Stimulated activated CD4-positive, alpha-beta T cell treated with anti-CD3 and anti-CD28 coated beads, TNF-alpha, amount 100 ng/mL, for 4 hours (primary cell): ENCODE measurements around the gene OVCA2.

Source experiments
- DNase-seq, 3 experiments: peaks; one replicate each; pipeline ENCODE4 v3.0.0-alpha.2; 2020; ENCODE audit warnings: low read depth in 3 of 3

The OVCA2 gene

DNA sequence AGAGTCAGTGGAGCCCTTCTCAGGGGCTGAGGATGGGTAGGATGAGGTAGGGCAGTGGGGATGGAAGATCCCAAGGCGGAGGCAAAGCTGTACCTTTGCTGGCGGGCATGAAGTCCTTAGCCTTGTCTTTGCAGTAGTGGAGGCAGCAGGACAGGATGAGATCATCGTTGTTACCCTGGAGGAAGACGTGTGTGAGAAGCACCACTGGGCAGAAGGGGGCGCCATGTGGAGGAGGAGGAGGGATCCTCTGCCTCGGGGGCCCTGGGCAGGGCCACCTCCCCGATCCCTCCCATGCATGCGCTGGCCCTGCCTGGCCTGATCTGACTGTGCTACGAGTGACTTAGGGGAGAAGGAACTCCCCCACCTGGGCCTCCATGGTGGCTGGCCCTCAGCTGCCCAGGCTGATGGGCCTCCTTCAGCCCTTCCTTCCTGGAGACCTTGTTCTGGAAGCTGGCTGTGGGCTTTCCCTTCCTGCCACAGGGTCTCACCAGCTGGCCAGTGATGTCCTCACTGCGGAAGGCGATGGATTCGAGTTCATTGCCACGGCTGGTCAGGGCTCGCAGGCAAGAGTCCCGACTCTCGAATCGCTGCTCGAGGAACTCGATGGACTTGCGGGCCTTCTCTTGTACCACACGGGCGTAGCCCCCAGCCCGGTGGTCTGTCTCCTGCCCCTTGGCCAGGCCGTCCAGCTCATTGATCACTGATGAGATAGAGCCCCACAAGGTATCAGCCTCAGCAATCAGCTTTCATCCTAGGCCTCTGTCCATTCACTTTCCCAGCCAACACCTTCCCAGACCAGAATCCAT lies 23.4 kb downstream of the OVCA2 start:
- DNase-seq: peak in 1 of 3 experiments; percentile 39

DNA sequence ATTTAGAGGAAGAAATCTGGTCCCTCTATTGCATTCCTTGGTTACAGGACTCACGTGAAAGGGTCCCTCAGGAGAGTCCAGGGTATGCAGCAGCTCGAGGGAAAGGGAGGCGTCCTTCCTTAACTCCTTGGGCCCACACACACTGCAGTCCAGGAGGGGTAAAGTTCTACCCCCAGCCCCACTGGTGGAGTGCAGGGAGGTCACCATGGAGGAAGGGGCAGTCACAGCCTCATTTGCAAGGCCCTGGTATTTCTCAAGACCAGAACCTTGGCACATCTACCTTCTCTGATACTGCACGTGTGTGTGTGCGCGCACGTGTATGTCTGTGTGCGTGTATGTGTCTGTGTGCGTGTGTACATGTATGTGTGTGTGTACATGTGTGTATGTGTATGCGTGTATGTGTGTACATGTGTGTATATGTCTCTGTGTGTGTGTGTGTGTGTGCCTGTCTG lies 24.2 kb downstream of the OVCA2 start:
- no peak for DNase-seq

DNA sequence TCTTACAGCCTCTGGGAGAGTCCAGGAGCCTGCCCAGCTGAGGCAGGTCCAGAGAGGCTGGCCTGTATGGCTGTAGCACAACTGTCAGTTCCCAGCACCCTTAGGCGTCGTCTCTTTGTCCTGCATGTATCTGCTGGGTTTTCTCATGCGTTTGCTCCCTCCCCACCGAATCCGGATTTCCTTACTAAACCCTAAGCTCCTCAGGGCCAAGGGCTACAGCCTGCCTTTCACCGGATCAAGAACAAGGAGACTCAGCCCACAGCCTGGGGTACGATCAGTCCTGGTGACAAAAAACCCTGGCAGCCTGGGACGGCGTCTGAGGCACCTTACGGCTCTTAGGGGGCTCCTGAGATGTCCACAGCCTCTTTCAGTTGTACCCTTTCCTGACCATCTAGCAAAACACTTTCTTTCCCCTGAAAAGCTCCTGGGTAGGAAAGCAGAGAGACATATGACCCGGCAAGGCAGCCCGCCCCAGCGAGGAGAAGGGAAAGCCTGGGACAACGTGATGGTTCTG lies 25.3 kb downstream of the OVCA2 start:
- no peak for DNase-seq

DNA sequence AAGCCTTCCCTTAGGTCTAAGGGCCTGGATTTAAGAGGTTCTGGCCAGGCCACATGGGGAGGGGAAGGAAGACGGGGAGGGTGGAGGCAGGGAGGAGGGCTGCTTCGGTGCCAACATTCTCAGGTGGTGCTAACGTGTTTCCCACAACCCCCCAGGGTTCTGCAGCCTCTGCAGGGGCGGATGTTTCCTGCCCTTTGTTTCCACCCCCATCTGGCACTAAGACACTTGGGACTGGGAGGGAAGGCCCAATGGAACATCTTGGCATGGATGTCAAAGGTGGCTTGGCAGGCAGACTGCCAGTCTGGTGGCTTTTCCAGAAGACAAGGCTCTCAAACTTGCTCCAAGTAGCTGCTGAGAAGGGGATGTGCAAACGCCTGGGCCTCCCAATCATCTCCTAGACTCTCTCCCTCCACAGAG lies 25.8 kb downstream of the OVCA2 start:
- DNase-seq: no peak

DNA sequence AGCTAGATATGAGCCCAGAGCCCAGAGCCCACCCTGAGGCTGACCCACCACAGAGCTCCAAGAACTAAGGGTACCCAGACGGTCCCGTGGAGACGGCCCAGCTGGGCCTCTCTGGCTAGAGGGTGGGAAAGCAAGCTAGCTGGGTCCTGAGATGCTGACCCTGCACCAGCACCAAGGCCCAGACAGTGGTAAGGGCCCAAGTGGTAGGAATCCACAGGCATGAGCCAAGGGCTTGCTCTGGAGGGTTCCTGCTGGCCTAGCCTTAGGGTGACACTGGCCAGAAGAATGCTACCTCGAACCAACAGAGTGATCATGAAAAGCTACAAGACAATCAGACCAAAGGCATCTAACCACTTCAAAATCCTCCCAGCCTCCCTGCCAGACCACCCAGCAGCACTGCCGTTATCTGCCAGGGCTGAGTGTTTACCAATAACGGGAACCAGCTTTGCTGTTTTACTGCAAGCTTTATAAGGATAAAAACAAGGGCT lies 26.3 kb downstream of the OVCA2 start:
- no peak for DNase-seq

DNA sequence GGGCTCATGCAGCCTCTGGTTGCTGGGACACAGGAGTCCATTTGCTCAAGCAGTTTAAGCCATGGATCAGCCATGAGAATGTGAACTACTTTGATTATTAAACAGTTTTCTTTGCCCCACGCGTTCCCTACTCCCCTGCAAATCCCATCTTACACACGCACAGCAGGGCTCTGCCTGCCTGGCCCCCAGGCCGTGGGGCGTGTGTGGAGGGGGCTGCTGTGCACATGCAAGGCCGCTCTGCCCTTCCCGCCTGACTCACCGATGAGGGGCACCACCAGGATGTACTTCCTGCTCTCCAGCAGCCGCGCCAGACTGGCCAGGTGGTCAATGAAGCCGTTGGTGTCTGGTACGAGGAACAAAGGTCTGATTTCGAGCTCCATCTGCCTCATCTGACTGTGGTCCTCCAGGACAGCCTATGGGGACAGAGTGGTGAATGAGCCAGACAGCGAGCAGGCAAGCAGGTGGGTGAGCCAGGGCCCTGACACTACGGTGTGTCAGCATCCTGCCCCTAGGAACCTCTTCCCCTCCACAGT lies 26.8 kb downstream of the OVCA2 start:
- DNase-seq: no peak

DNA sequence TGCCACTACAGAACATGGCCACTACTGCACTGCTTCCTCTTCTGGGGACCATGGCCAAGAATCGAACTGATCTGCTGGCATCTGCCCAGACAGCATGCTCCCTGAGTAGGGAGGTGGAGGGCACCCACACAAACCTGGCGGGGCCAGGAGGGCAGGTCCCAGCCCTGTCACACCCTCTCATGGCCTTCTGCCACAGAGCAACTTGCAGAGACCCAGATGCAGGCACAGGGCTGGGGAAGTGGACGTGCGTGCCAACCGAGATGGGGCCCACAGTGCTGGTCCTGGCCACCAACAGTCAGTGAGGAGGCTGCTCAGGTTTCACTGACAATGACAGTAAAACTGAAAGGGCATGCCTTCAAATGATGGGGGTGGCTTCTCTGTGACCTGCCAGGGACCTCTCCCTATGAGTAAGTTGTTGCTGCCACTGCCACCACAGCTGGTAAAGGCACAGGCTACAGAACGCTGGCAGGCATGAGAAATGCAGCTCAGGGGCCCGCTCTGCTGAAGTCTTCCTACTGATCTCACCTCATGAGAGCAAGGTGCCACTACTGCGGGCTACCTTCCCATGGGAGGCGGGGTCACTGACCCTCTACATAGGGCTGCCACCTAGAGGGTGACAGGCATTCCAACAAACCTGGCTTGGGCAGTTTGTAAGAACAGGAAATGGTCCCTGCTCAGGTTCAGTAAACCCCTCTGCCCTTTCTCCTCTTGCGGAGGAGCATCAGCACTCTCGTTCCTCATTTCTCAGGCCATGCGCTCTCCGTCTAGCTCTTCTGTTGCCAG lies 28.6 kb downstream of the OVCA2 start:
- DNase-seq: no peak

DNA sequence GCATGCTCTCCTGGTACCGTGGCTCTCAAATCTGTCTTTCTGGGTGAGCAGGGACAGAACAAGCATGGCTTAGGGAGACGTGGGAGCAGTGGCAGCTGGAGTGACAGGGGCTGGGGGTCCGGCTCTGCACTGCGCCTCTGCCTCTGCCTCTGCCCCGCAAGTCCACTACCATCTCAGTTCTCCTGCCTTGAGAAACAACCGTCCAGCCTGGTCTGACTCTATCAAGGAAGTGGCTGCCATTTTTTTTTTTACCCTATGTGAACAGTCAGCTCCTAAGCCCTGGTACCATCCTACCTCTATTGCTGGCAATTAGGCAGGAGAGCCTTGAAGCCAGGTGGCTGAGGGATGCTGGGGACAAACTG lies 29.2 kb downstream of the OVCA2 start:
- DNase-seq: no peak

DNA sequence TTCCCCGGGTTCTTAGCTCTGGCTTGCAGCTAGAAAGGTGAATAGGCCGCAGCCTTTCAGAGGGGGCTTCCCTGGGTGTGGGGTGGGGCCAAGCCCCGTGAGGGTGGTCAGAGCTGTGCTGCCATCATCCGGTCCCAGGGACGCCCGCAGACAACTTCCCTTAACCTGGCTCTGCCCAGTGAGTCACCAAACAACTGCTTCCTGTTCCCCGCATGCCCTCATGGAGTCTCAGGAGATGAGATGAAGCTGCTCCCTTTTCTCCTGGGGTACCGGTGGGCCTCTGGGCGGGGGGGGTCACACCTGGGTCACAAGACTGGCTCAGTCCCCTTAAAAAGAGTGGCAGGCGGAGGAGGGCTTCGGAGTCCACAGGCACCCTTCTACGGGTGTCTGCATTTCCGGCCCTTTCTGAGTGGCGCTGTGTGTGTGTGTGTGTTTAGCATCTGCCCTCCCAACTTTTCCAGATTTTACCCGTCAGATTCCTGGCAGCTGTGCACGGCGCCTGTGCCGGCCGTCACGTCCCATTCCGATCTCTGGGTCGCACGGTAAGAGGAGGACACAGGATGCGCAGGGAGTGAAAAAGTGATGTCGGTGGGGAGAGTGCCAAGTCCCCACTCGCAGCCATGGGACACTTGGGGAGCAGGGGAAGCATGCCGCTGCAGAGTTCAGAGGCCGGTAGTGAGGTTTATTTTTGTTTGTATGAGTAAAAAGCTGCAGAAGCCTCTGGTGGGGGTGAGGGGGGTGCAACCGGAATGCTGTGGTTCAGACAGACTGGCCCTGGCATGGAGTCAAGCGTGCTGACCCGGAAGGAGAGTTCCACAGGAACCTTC lies 29.8 kb downstream of the OVCA2 start:
- no peak for DNase-seq

DNA sequence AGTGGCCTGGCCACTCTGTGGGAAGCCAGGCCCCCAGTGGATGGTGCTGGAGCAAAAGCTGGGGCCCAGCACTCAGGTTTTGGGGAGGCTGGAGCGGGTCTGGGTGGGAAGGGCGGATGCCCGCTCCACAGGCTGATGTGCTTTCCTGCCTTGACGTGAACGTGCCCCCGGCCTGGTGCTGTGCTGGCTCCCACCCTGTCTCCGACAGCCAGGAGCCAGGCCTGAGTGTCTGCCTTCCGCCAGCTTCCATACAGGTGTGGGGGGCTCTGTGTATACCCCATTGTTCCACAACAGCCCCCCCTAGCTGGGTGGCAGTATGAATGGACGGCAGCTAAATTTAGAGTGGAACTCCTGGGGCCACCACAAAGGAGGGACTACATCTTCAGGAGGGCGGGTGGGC lies 33.1 kb downstream of the OVCA2 start:
- no peak for DNase-seq

DNA sequence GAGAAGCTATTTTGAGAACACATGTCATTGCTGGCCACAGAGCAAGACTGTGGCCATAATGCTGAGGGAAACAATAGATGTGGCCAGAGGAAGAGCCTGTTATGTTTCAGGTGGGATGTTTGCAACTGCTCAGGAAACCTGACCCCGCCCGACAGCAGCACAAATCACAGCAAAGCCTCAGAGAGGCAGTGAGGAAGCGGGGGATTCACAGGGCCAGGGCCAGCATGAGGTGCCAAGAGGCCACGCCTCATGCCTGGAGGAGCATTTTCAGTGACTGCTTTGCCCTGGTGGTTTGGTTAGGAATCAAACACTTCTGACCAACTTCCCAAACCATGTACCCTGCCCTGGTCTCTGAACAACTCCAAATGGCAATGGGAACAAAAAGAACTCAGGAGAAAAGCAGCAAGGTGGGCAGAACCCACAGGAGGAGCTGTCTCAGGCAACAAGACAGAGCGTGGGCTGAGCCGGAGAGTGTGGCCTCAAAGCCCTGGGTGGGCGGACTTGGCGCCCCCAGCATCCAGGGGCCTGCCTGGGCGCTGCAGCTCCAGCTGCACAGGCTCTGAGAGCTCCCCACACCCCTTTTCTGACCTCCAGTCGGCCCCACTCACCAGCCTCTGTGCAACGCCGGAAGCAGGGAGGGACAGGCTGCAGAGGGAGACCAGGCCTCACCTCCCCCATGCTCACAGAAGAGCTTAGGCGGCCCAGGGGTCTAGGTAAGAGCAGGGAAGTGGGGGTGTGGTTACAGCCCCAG lies 33.7 kb downstream of the OVCA2 start:
- no peak for DNase-seq

DNA sequence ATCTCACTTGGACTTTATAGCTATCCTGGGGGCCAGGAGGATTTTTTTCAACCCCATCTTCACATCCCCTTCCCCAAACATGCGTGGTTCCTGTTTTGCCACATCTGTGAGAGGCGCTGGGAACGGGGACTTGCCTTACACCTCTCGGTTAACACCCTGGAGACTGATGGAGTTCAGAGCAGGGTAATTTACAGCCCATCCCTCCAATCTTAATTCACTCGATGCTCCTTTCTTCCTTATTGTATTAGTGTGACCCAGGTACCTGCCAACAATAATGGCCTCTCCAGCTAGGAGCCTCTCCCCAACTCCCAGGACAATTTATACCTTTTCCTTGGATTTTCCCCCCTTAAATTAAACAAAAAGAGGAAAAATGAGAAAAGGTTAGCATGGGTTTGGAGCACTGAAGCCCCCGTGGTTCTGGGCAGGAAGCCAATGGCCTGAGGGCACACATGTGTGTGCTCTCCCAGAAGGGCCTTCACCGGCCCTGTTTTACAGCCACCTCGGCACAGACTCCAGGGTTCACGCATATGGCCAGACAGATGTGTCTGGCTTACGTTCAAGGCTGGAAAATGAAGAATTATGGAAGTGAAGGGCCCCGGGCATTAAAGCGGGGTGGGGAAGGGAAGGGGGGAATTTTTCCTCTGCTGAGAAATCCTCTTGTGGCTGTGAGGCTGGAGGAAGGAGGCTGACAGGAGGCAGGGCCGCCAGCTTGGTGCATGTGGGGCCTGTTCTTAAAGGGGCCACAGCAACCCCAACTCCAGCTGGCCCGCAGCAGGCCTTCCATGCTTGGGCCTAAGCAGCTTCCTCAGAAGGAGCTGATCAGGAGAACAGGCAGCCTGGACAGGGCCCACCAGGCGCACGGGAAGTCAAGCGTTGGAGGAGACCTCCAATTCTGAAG lies 34.5 kb downstream of the OVCA2 start:
- no peak for DNase-seq

DNA sequence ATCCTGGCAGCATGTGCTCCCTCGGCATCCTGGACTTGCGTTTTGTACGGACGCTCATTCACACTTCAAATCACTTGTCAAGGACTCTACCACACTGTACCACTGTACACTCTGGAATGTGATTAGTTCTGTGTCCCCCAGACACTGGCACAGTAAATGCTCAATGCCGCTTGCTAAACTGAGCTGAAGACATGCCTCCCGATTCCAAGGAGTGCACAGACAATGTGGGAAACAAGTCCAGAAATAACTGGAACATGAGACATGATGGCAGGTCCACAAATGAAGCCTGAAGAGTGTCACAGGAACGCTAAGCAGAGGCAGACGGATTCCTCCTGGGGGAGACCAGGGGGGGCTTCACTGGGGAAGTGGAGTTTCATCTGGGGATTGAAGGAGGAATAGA lies 35.2 kb downstream of the OVCA2 start:
- no peak for DNase-seq

DNA sequence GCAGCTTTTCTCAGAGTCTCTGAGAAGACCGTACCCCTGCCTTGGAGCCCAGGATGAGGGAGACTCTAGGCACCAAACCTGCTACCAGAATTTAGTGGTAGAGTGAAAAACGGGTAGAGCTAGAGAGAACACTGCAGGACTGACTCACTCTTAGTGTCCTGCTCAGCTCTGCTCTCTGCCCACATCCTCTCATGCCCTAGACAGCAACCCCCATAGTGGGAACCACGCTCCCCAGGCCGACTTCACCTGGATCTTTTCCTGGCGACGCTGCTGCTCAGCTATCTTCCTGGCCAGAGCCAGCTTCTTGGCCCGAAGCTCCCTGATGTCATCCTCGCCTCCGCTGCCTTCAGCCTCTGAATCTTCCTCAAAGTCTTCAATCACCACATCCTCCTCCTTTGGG lies 39.7 kb downstream of the OVCA2 start:
- DNase-seq: no peak

DNA sequence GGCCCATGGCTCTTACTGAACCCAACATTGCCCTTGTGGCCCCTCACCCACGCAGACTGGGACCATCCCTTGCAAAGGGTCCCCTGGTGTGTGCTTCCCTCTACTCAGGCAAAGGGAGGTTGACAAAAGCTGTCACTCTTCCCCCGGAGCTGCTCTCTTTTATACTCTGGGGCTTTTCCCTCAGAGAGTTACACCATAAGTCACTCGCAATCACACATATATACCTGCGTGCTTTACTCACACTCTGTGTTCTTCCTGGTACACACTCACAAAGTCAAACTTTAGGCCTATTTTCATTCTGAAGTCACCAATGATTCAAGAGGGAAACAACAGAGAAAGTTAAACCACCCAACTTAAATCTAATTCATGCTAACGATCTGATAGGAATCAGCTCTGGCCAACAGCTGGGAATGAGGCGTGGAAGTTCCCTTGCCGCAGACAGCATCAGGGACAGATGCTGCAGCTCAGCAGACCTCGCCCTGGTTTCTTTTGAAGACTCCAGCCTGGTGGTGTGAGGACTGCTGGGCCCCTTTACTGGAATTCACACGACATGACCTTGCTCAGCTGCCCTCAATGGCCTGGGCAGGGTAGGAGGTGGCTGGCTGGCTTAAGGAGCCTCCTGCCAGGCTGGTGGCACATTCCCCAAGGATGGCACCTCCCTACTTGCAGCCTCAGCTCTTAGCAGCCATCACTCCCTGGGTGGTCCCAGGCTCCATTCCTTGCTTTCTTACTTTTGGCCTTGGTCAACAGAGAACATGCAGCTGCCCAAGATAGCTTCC lies 40.4 kb downstream of the OVCA2 start:
- DNase-seq: no peak

DNA sequence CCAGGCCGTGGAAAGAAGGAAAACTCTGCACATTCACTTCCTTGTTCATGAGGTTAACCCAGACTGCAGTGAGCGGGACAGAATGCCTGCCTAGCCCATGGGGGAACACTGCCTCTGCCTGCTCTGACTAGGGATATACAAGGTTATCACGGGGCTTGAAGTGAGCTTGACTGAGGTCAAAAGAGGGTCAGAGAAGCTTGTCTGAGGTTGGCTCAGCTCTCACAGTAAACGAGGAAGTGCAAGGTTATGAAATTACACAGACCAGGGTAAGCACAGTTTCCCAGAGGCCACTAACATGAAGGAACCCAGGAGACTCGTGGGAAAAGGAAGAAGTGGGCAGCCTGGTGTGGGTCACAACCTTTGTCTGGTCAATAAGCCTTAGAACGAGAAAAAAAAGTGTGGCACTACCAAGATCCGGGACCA lies 41.8 kb downstream of the OVCA2 start:
- no peak for DNase-seq

DNA sequence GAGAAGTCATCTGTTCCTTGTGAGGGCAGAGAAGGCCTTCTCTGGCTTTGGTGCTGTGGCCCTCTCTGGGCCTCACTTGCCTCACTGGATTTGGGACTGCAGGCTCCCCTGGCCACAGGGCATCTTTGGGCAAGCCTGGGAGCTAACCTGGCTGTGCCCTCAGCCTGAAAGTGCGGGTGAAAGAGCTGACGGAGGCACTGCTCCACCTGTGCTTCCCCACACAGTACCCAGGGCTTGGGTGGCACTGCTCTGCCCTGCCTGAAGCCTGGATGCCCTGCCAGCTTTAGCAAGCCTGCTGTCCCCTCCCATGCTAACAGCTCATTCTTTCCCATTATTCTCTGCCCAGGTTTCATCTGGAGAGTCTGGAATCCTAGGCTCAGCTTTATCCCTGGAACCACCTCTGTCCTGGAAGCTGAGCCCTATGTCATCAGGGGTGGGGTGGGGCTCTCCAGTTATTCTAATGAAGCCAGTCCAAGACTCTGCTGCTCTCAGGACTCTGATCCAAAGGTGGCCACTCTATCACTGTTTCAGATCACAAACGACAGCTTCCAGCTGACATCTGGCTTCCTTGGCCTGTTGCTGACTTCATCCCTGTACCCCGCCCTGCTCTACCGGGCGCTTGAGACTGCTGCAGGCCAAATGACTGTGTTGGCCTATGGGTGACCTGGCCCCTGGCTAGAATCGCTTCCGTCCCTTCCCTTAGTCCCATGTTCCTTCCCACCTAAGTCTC lies 42.4 kb downstream of the OVCA2 start:
- DNase-seq: no peak
